HG03039 (cell line): ENCODE measurements around the gene GPR107.

Experiments used
- ATAC-seq: cut with Tn5 transposase; IDR thresholded peaks from one replicate; pipeline ENCODE4 v1.9.1; 2021; ENCODE audit warnings: mild to moderate bottlenecking, moderate library complexity; ENCODE audit not compliant: unreplicated experiment

The GPR107 gene

GRCh38 chr9:130053109-130053503, 600 bp upstream of the GPR107 start:
- no peak for ATAC-seq

- no peak for ATAC-seq
Observed at GRCh38 chr9:130054325-130054786, 650 bp downstream of the GPR107 start.

GRCh38 chr9:130054820-130055219, 1.1 kb downstream of the GPR107 start:
- no peak for ATAC-seq

- ATAC-seq: no peak
Observed at GRCh38 chr9:130058154-130058553, 4.4 kb downstream of the GPR107 start.

GRCh38 chr9:130058887-130059286, 5.2 kb downstream of the GPR107 start:
- no peak for ATAC-seq

- no peak for ATAC-seq
Observed at GRCh38 chr9:130060296-130060695, 6.6 kb downstream of the GPR107 start.

GRCh38 chr9:130062750-130063149, 9.0 kb downstream of the GPR107 start:
- no peak for ATAC-seq

GRCh38 chr9:130064621-130065020, 10.9 kb downstream of the GPR107 start:
- ATAC-seq: no peak

GRCh38 chr9:130069048-130069447, 15.3 kb downstream of the GPR107 start:
- ATAC-seq: no peak

GRCh38 chr9:130072515-130073235, 19.0 kb downstream of the GPR107 start:
- ATAC-seq: no peak

GRCh38 chr9:130073373-130073772, 19.7 kb downstream of the GPR107 start:
- no peak for ATAC-seq

GRCh38 chr9:130078547-130078946, 24.8 kb downstream of the GPR107 start:
- no peak for ATAC-seq

GRCh38 chr9:130084337-130084736, 30.6 kb downstream of the GPR107 start:
- no peak for ATAC-seq

GRCh38 chr9:130088051-130088450, 34.3 kb downstream of the GPR107 start:
- ATAC-seq: no peak

GRCh38 chr9:130089141-130089540, 35.4 kb downstream of the GPR107 start:
- no peak for ATAC-seq

GRCh38 chr9:130090915-130091314, 37.2 kb downstream of the GPR107 start:
- no peak for ATAC-seq

GRCh38 chr9:130092910-130093309, 39.2 kb downstream of the GPR107 start:
- no peak for ATAC-seq

GRCh38 chr9:130095872-130096271, 42.2 kb downstream of the GPR107 start:
- no peak for ATAC-seq

GRCh38 chr9:130100681-130101080, 47.0 kb downstream of the GPR107 start:
- ATAC-seq: no peak

- ATAC-seq: no peak
Observed at GRCh38 chr9:130101915-130102314, 48.2 kb downstream of the GPR107 start.

GRCh38 chr9:130104491-130105193, 50.9 kb downstream of the GPR107 start:
- no peak for ATAC-seq

- no peak for ATAC-seq
Observed at GRCh38 chr9:130106860-130107233, 53.1 kb downstream of the GPR107 start.
